ENCODE results near the gene HTRA2. TPM values are rescaled to one million over a fixed set of nuclear protein-coding genes. Genes with fewer than 3 reads are reported as not detected.

Gene HTRA2
- total and polyA plus RNA-seq, 2 experiments from 2014 or later, result 34.0 to 35.2 TPM

GRCh38 chr2:74505448-74506246 is 24.1 kb upstream of the HTRA2 start:
- Histone ChIP-seq H3K4me1 (ENCODE audit: insufficient read depth) (peaks cover 27% of the 10 kb centered on the region), H3K27me3 (replicated peaks; ENCODE audit: insufficient read depth) (no peaks in the 10 kb centered on the region), H3K9me2 (ENCODE audit: insufficient read depth) (no peaks in the 10 kb centered on the region), H3K9me3 (ENCODE audit: low read depth) (no peaks in the 10 kb centered on the region), H3K9ac (no peak overlapping the region), H3F3A (ENCODE audit: insufficient read depth) (peaks cover 18% of the 10 kb centered on the region), H3K36me3 (ENCODE audit: low read depth) (no peaks in the 10 kb centered on the region), H3K27ac (peak overlapping the region; percentile 96; the same call in 1 of the 2 replicates), H3K4me3 (peak overlapping the region; percentile 90), H2AFZ (no peak overlapping the region), H3K4me2 (ENCODE audit: unreplicated experiment) (peak overlapping the region; percentile 94), H4K20me1 (ENCODE audit: insufficient read depth) (no peaks in the 10 kb centered on the region), H3K79me2 (ENCODE audit: insufficient read depth) (peaks cover 26% of the 10 kb centered on the region)
- no peak for DNase-seq
- in situ Hi-C loops (cut with MboI), result no loop called here
- 96 to 97% methylated on average over 14 of the region's 14 CpGs for WGBS, 2 experiments (ENCODE audit: low coverage in 1 of 2, low lambda C conversion rate in 2 of 2, missing lambda C conversion rate in 2 of 2)
- TF ChIP-seq EZH2phosphoT487 (IDR thresholded peaks at IDR 0.05; ENCODE audit: insufficient read depth, low read depth), result no peak
- TF ChIP-seq EZH2 (IDR thresholded peaks at IDR 0.05; ENCODE audit: insufficient read depth, poor library complexity, severe bottlenecking), result no peak

- Histone ChIP-seq H3K79me2 (ENCODE audit: insufficient read depth) (peaks cover 26% of the 10 kb centered on the region), H3K9me3 (ENCODE audit: low read depth) (no peaks in the 10 kb centered on the region), H3K9me2 (ENCODE audit: insufficient read depth) (no peaks in the 10 kb centered on the region), H3F3A (ENCODE audit: insufficient read depth) (peaks cover 18% of the 10 kb centered on the region), H3K4me1 (ENCODE audit: insufficient read depth) (peaks cover 23% of the 10 kb centered on the region), H3K36me3 (ENCODE audit: low read depth) (no peaks in the 10 kb centered on the region), H4K20me1 (ENCODE audit: insufficient read depth) (no peaks in the 10 kb centered on the region), H3K4me3 (peak within 1 kb of the TSS; percentile 90), H3K27me3 (replicated peaks; ENCODE audit: insufficient read depth) (0 out of 2 replicates have a peak, but pooled peaks cover 9% of the 10 kb centered on the region), H3K27ac (peak within 1 kb of the TSS; percentile 96), H3K4me2 (ENCODE audit: unreplicated experiment) (peak within 1 kb of the TSS; percentile 94), H3K9ac (peak within 1 kb of the TSS; percentile 92), H2AFZ (peak within 1 kb of the TSS; percentile 94)
- TF ChIP-seq EZH2 (IDR thresholded peaks at IDR 0.05; ENCODE audit: insufficient read depth, poor library complexity, severe bottlenecking) (no peak), EZH2phosphoT487 (IDR thresholded peaks at IDR 0.05; ENCODE audit: insufficient read depth, low read depth) (no peak)
- 0% methylated on average over 40 to 53 of the region's 56 CpGs for WGBS, 2 experiments (ENCODE audit: low coverage in 1 of 2, low lambda C conversion rate in 2 of 2, missing lambda C conversion rate in 2 of 2)
- peak; percentile 99 for DNase-seq
- in situ Hi-C loops (cut with MboI), result no loop called here
Measured at GRCh38 chr2:74507145-74507925, 22.4 kb upstream of the HTRA2 start, which contains the start of gene PCGF1. Gene PCGF1 (minus strand): TSS chr2:74507695. CDS start chr2:74507668, 27 bp downstream.

GRCh38 chr2:74507926-74508520 is 21.7 kb upstream of the HTRA2 start:
- Histone ChIP-seq H3K27me3 (replicated peaks; ENCODE audit: insufficient read depth) (peaks cover 14% of the 10 kb centered on the region), H3K4me1 (ENCODE audit: insufficient read depth) (peaks cover 23% of the 10 kb centered on the region), H4K20me1 (ENCODE audit: insufficient read depth) (no peaks in the 10 kb centered on the region), H3K9ac (peak overlapping the region; percentile 92), H3K4me2 (ENCODE audit: unreplicated experiment) (peak overlapping the region; percentile 94), H3K9me2 (ENCODE audit: insufficient read depth) (no peaks in the 10 kb centered on the region), H3K9me3 (ENCODE audit: low read depth) (no peaks in the 10 kb centered on the region), H2AFZ (peak overlapping the region; percentile 94), H3K79me2 (ENCODE audit: insufficient read depth) (peaks cover 26% of the 10 kb centered on the region), H3F3A (ENCODE audit: insufficient read depth) (peaks cover 18% of the 10 kb centered on the region), H3K4me3 (peak overlapping the region; percentile 90), H3K36me3 (ENCODE audit: low read depth) (no peaks in the 10 kb centered on the region), H3K27ac (peak overlapping the region; percentile 96)
- DNase-seq, result peak; percentile 91
- WGBS, 2 experiments (ENCODE audit: low coverage in 1 of 2, low lambda C conversion rate in 2 of 2, missing lambda C conversion rate in 2 of 2), result 5 to 6% methylated on average over 38 of the region's 38 CpGs
- TF ChIP-seq EZH2 (IDR thresholded peaks at IDR 0.05; ENCODE audit: insufficient read depth, poor library complexity, severe bottlenecking) (no peak), EZH2phosphoT487 (IDR thresholded peaks at IDR 0.05; ENCODE audit: insufficient read depth, low read depth) (no peak)
- in situ Hi-C loops (cut with MboI), result no loop called here

GRCh38 chr2:74510272-74510671 is 19.5 kb upstream of the HTRA2 start:
- Histone ChIP-seq H2AFZ (no peak overlapping the region), H3K4me3 (no peak overlapping the region), H3F3A (ENCODE audit: insufficient read depth) (0 out of 2 replicates have a peak, but pooled peaks cover 6% of the 10 kb centered on the region), H4K20me1 (ENCODE audit: insufficient read depth) (no peaks in the 10 kb centered on the region), H3K27me3 (replicated peaks; ENCODE audit: insufficient read depth) (peaks cover 37% of the 10 kb centered on the region), H3K27ac (no peak overlapping the region), H3K9ac (no peak overlapping the region), H3K79me2 (ENCODE audit: insufficient read depth) (peaks cover 19% of the 10 kb centered on the region), H3K36me3 (ENCODE audit: low read depth) (no peaks in the 10 kb centered on the region), H3K9me2 (ENCODE audit: insufficient read depth) (no peaks in the 10 kb centered on the region), H3K9me3 (ENCODE audit: low read depth) (no peaks in the 10 kb centered on the region), H3K4me1 (ENCODE audit: insufficient read depth) (peaks cover 16% of the 10 kb centered on the region), H3K4me2 (ENCODE audit: unreplicated experiment) (no peak overlapping the region)
- 92 to 100% methylated on average over 4 of the region's 4 CpGs for WGBS, 2 experiments (ENCODE audit: low coverage in 1 of 2, low lambda C conversion rate in 2 of 2, missing lambda C conversion rate in 2 of 2)
- no peak for TF ChIP-seq EZH2 (IDR thresholded peaks at IDR 0.05; ENCODE audit: insufficient read depth, poor library complexity, severe bottlenecking)
- no peak for TF ChIP-seq EZH2phosphoT487 (IDR thresholded peaks at IDR 0.05; ENCODE audit: insufficient read depth, low read depth)
- in situ Hi-C loops (cut with MboI), result no loop called here
- no peak for DNase-seq
